GM12878 (cell line): ENCODE results near the gene RPL22L1. TPM values are rescaled to one million over a fixed set of nuclear protein-coding genes. Genes with fewer than 3 reads are reported as not detected.
"Not testable (repeated sequence)": the region's sequence is repeated elsewhere in the genome, so short reads cannot be mapped to it uniquely, and the experiment has no call there.

Source experiments
- ATAC-seq: fragments of 200-7000 bp; cut with Tn5 transposase; 3 replicates; pipeline ENCODE4 v1.9.1; 2020; ENCODE audit warnings: mild to moderate bottlenecking, moderate library complexity
- BruUV-seq: library from RNA; stranded (reverse); fragments of 400-500 nt; replicated peaks from 2 replicates; lab custom pipeline; 2021; lab: Mats Ljungman, UMichigan
- CTCF ChIA-PET: fragments of 300-600 bp; sonication (Branson Sonifier 250); formaldehyde crosslinking; extraction: SDS; loops from one replicate; lab custom pipeline; 2021; ENCODE audit warnings: inconsistent platforms; lab: Yijun Ruan, JAX
- POLR2A ChIA-PET: fragments of 350-600 bp; formaldehyde crosslinking; extraction: SDS; loops from one replicate; lab custom pipeline; 2021; ENCODE audit warnings: inconsistent platforms; lab: Charles Lee
- RAD21 ChIA-PET: fragments of 300-600 bp; sonication (Branson Sonifier 250); formaldehyde crosslinking; loops from one replicate; lab custom pipeline; 2023; ENCODE audit warnings: antibody characterized with exemption; ENCODE audit not compliant: unreplicated experiment; lab: Charles Lee
- SMC1A ChIA-PET: fragments of 300-600 bp; sonication (Branson Sonifier 250); formaldehyde crosslinking; loops from one replicate; lab custom pipeline; 2023; ENCODE audit not compliant: unreplicated experiment, uncharacterized antibody; lab: Charles Lee
- DNase-seq: peaks from one replicate; pipeline ENCODE4 v3.0.0-alpha.2; 2011; ENCODE audit warnings: low read depth, low spot score
- FAIRE-seq: peaks from 3 replicates; lab custom pipeline; 2011; peaks lifted over from hg19 to GRCh38; lab: Jason Lieb, UNC
- H2AFZ ChIP-seq: 2 replicates; pipeline ENCODE4 v1.6.0; 2011; ENCODE audit warnings: low read depth, low read length, control low read depth; ENCODE audit not compliant: control insufficient read depth
- H3K27ac ChIP-seq: 2 replicates; pipeline ENCODE4 v1.5.1; 2011; ENCODE audit warnings: control low read depth; ENCODE audit not compliant: control insufficient read depth, insufficient read depth
- H3K27me3 ChIP-seq, 2 experiments: replicated peaks in 1 of 2; 2 replicates each; pipeline versions ENCODE4 v1.6.0 to v1.6.1; 2011; ENCODE audit warnings: low read length in 1 of 2; ENCODE audit not compliant: control insufficient read depth in 2 of 2, insufficient read depth in 2 of 2
- H3K36me3 ChIP-seq, 2 experiments: 2 replicates each; pipeline ENCODE4 v1.5.1; 2011; ENCODE audit warnings: low read length in 1 of 2; ENCODE audit not compliant: control insufficient read depth in 2 of 2, insufficient read depth in 2 of 2
- H3K4me1 ChIP-seq: 2 replicates; pipeline ENCODE4 v1.6.1; 2011; ENCODE audit warnings: mild to moderate bottlenecking, low read length, moderate library complexity, mixed read lengths; ENCODE audit not compliant: control insufficient read depth, insufficient read depth
- H3K4me2 ChIP-seq: 2 replicates; pipeline ENCODE4 v1.6.0; 2011; ENCODE audit warnings: control low read depth; ENCODE audit not compliant: control insufficient read depth, insufficient read depth
- H3K4me3 ChIP-seq: fragments of 200-600 bp; sonication (generic); 2 replicates; pipeline ENCODE4 v1.5.1; 2016
- H3K79me2 ChIP-seq: 2 replicates; pipeline ENCODE4 v1.6.0; 2011; ENCODE audit warnings: low read length; ENCODE audit not compliant: control insufficient read depth, insufficient read depth
- H3K9ac ChIP-seq: 2 replicates; pipeline ENCODE4 v1.8.0; 2011; ENCODE audit warnings: low read length, control low read depth, mixed read lengths; ENCODE audit not compliant: control insufficient read depth, insufficient read depth
- H3K9me3 ChIP-seq: replicated peaks from 3 replicates; pipeline ENCODE4 v1.5.1; 2011; ENCODE audit warnings: mild to moderate bottlenecking, low read length; ENCODE audit not compliant: control insufficient read depth, insufficient read depth
- H4K20me1 ChIP-seq: 2 replicates; pipeline ENCODE4 v1.6.0; 2011; ENCODE audit not compliant: control insufficient read depth, insufficient read depth
- GATAD2B ChIP-seq: fragments of 450-650 bp; conservative IDR thresholded peaks from 2 replicates; pipeline ENCODE4 v1.6.1; 2017; ENCODE audit warnings: low read depth, mild to moderate bottlenecking, moderate library complexity
- HDGF ChIP-seq: fragments of 450-650 bp; IDR thresholded peaks from 2 replicates; pipeline ENCODE4 v1.6.1; 2016; ENCODE audit warnings: antibody characterized with exemption
- WRNIP1 ChIP-seq: IDR thresholded peaks from 2 replicates; pipeline ENCODE4 v1.6.1; 2011; ENCODE audit warnings: low read depth, low read length, improper control_type of control experiment, borderline replicate concordance
- WGBS: methylation state at CpG from one replicate; pipeline ENCODE4 v1.1.6; 2016; ENCODE audit warnings: low lambda C conversion rate; ENCODE audit not compliant: insufficient replicate concordance, insufficient coverage; ENCODE audit errors: missing lambda C conversion rate; 5-methylcytosine and 5-hydroxymethylcytosine counted together
- in situ Hi-C: fragments of 300-500 bp; cut with MboI; formaldehyde crosslinking; loops from 9 replicates; pipeline ENCODE4 v1.14.3; 2018; ENCODE audit warnings: mixed read lengths
- intact Hi-C: fragments of 100-400 bp; cut with micrococcal nuclease; formaldehyde crosslinking; loops from one replicate; pipeline ENCODE4 v1.14.2; 2022; ENCODE audit not compliant: unreplicated experiment
- polyA plus RNA-seq, 11 experiments: library from polyadenylated mRNA; depleted of rRNA in 4 of 11; unstranded in 6 of 11; stranded (reverse) in 5 of 11; fragments of >200 nt; fragmentation: Nextera tagmentation in 4 of 11; fragmentation: Illumina TruSeq in 1 of 11; extraction: Ambion mirVana in 4 of 11; extraction: Trizol in 1 of 11; gene quantifications; 1 replicate in 1 of 11; 2 replicates in 10 of 11; pipeline versions ENCODE4 v1.2.1 to v1.2.3, GENCODE V29; 2011 to 2016; ENCODE audit warnings: inconsistent platforms in 2 of 11, missing spikeins in 2 of 11, low read depth in 1 of 11
- total RNA-seq, 4 experiments: library from RNA; depleted of rRNA in 3 of 4; stranded (reverse); fragments of >200 nt in 3 of 4; fragmentation: Illumina TruSeq in 1 of 4; extraction: Trizol in 1 of 4; gene quantifications; 2 replicates each; pipeline versions ENCODE4 v1.2.1 to v1.2.3, GENCODE V29; 2013 to 2021
- TF ChIP-seq, protein P1 (sequence below): IDR thresholded peaks from 2 replicates; pipeline ENCODE4 v1.6.1; 2012; ENCODE audit warnings: low read length, inconsistent platforms
- TF ChIP-seq, protein P2 (sequence below): fragments of 450-650 bp; IDR thresholded peaks from 2 replicates; pipeline ENCODE4 v1.6.1; 2017; ENCODE audit warnings: mild to moderate bottlenecking, low read depth, inconsistent platforms; ENCODE audit not compliant: poor library complexity, severe bottlenecking
- TF ChIP-seq, protein P3 (sequence below): fragments of 450-650 bp; formaldehyde crosslinking; IDR thresholded peaks from 2 replicates; pipeline ENCODE4 v1.4.0; 2022; ENCODE audit warnings: mild to moderate bottlenecking, moderate library complexity

Gene RPL22L1
- total and polyA plus RNA-seq, 10 of the 15 experiments (the other 5 are each of a cell fraction or from before 2014, with no cell fraction given): 203 to 803 (median 422) TPM

DNA sequence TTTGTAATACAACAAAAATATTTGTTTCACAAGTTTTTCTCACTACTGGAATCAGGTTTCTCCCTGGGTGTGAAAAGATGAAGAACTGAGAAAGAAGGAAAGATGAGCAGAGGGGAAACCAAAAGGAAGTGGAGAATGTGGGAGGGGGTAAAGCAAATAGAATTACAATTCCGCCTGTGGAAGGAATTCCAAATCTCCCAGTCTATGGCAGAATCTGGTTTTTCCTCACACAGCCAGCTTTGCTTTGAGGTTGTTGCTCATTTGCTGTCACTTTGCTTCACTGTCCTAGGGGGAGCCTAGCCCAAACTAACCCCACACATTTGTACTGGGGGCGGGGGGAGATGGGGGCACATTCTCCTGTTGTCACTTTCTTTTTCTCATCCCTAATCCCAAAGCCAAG is 43.9 kb downstream of the RPL22L1 start (continued):
- TF ChIP-seq, protein P1, sequence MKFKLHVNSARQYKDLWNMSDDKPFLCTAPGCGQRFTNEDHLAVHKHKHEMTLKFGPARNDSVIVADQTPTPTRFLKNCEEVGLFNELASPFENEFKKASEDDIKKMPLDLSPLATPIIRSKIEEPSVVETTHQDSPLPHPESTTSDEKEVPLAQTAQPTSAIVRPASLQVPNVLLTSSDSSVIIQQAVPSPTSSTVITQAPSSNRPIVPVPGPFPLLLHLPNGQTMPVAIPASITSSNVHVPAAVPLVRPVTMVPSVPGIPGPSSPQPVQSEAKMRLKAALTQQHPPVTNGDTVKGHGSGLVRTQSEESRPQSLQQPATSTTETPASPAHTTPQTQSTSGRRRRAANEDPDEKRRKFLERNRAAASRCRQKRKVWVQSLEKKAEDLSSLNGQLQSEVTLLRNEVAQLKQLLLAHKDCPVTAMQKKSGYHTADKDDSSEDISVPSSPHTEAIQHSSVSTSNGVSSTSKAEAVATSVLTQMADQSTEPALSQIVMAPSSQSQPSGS: no peak
- no peak for TF ChIP-seq GATAD2B
- no peak for TF ChIP-seq WRNIP1
- TF ChIP-seq HDGF: no peak
- TF ChIP-seq, protein P2, sequence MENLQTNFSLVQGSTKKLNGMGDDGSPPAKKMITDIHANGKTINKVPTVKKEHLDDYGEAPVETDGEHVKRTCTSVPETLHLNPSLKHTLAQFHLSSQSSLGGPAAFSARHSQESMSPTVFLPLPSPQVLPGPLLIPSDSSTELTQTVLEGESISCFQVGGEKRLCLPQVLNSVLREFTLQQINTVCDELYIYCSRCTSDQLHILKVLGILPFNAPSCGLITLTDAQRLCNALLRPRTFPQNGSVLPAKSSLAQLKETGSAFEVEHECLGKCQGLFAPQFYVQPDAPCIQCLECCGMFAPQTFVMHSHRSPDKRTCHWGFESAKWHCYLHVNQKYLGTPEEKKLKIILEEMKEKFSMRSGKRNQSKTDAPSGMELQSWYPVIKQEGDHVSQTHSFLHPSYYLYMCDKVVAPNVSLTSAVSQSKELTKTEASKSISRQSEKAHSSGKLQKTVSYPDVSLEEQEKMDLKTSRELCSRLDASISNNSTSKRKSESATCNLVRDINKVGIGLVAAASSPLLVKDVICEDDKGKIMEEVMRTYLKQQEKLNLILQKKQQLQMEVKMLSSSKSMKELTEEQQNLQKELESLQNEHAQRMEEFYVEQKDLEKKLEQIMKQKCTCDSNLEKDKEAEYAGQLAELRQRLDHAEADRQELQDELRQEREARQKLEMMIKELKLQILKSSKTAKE: no peak
- TF ChIP-seq, protein P3, sequence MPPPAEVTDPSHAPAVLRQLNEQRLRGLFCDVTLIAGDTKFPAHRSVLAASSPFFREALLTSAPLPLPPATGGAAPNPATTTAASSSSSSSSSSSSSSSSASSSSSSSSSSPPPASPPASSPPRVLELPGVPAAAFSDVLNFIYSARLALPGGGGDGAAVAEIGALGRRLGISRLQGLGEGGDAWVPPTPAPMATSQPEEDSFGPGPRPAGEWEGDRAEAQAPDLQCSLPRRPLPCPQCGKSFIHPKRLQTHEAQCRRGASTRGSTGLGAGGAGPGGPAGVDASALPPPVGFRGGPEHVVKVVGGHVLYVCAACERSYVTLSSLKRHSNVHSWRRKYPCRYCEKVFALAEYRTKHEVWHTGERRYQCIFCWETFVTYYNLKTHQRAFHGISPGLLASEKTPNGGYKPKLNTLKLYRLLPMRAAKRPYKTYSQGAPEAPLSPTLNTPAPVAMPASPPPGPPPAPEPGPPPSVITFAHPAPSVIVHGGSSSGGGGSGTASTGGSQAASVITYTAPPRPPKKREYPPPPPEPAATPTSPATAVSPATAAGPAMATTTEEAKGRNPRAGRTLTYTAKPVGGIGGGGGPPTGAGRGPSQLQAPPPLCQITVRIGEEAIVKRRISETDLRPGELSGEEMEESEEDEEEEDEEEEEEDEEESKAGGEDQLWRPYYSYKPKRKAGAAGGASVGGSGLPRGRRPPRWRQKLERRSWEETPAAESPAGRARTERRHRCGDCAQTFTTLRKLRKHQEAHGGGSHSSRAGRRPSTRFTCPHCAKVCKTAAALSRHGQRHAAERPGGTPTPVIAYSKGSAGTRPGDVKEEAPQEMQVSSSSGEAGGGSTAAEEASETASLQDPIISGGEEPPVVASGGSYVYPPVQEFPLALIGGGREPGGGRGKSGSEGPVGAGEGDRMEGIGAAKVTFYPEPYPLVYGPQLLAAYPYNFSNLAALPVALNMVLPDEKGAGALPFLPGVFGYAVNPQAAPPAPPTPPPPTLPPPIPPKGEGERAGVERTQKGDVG (CRISPR knock-in tag): no peak

DNA sequence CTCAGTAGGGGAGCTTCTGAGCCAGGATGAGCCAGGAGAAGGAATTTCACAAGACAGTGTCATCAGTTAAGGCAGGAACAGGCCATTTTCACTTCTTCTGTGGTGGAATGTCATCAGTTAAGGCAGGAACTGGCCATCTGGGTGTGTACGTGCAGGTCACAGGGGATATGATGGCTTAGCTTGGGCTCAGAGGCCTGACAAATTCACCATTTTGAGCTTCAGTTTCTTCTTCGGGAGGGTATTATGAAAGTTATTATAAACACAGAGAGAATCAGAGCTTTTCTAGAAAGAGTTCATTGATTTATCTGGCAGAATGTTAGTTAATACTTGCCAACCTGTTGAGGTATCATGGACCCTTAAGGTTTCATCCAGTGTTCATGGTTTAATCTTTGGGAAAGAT is 46.4 kb downstream of the RPL22L1 start:
- H3K36me3 ChIP-seq, BruUV-seq, in situ Hi-C loops, H3K27ac ChIP-seq, SMC1A ChIA-PET, RAD21 ChIA-PET, H4K20me1 ChIP-seq, H3K9ac ChIP-seq, H3K79me2 ChIP-seq, H2AFZ ChIP-seq, intact Hi-C loops, H3K4me2 ChIP-seq, DNase-seq, H3K9me3 ChIP-seq, H3K4me1 ChIP-seq, ATAC-seq, H3K27me3 ChIP-seq, H3K4me3 ChIP-seq, POLR2A ChIA-PET, FAIRE-seq: not testable (repeated sequence)
- WGBS: 22% methylated on average over 2 of the region's 2 CpGs
- CTCF ChIA-PET: interaction anchor here (0.8 kb wide), 1 partner anchor 10 kb away, joined by 3 read pairs; no protein-coding TSS in a partner anchor

DNA sequence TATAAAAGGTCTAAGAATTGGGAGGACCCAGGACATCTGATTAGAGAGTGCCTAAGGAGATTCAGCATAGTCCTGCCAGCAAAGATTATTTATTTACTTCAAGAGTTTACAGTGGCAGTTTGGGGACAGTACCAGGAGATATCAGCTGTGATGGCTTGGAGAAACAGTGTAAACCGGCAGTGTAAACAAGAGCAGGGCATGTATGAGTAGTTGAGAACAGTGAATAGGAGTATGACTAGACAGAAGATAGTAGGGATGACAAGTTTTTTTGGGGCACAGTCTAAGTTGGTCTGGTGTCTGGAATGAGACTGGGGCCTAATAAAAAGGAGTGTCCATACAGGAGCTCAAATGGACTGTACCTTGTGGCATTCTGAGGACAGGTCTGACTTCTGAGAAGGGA is 51.7 kb downstream of the RPL22L1 start:
- BruUV-seq, ATAC-seq, FAIRE-seq, H3K27me3 ChIP-seq, H3K4me2 ChIP-seq, H3K4me1 ChIP-seq, H3K27ac ChIP-seq, H2AFZ ChIP-seq, H3K9ac ChIP-seq, H3K79me2 ChIP-seq, intact Hi-C loops, H3K9me3 ChIP-seq, H3K36me3 ChIP-seq, SMC1A ChIA-PET, H3K4me3 ChIP-seq, POLR2A ChIA-PET, in situ Hi-C loops, CTCF ChIA-PET, RAD21 ChIA-PET, H4K20me1 ChIP-seq, DNase-seq: not testable (repeated sequence)
- WGBS: 62% methylated on average over 1 of the region's 1 CpG
